Kasumi-1 (cell line): ENCODE data around the gene AKAP6.

Source experiments
- DNase-seq, 2 experiments: peaks; one replicate each; lab custom pipeline; 2025; lab: John Stamatoyannopoulos, UW

Gene AKAP6

GRCh38 chr14:32405856-32406255 lies 76.8 kb downstream of the AKAP6 start:
- DNase-seq: no peak

GRCh38 chr14:32407130-32407529 lies 78.0 kb downstream of the AKAP6 start:
- DNase-seq: no peak

GRCh38 chr14:32408018-32408417 lies 78.9 kb downstream of the AKAP6 start:
- no peak for DNase-seq

- no peak for DNase-seq
Measured at GRCh38 chr14:32412103-32412502, 83.0 kb downstream of the AKAP6 start.

- DNase-seq: no peak
Measured at GRCh38 chr14:32412532-32412931, 83.4 kb downstream of the AKAP6 start.

GRCh38 chr14:32413967-32414640 lies 85.0 kb downstream of the AKAP6 start:
- DNase-seq: no peak

GRCh38 chr14:32414808-32415255 lies 85.7 kb downstream of the AKAP6 start:
- no peak for DNase-seq

GRCh38 chr14:32417956-32418552 lies 89.0 kb downstream of the AKAP6 start:
- DNase-seq: no peak

- DNase-seq: no peak
Measured at GRCh38 chr14:32419429-32419828, 90.3 kb downstream of the AKAP6 start.

GRCh38 chr14:32421781-32422180 lies 92.7 kb downstream of the AKAP6 start:
- no peak for DNase-seq

- DNase-seq: no peak
Measured at GRCh38 chr14:32422440-32422839, 93.3 kb downstream of the AKAP6 start.

- no peak for DNase-seq
Measured at GRCh38 chr14:32426028-32426427, 96.9 kb downstream of the AKAP6 start.

GRCh38 chr14:32426586-32427388 lies 97.7 kb downstream of the AKAP6 start:
- no peak for DNase-seq

GRCh38 chr14:32427726-32428528 lies 98.8 kb downstream of the AKAP6 start:
- no peak for DNase-seq

GRCh38 chr14:32428875-32429274 lies 99.8 kb downstream of the AKAP6 start:
- DNase-seq: no peak

GRCh38 chr14:32430326-32430725 lies 101.2 kb downstream of the AKAP6 start:
- DNase-seq: no peak

GRCh38 chr14:32432813-32433538 lies 103.9 kb downstream of the AKAP6 start:
- DNase-seq: no peak

- no peak for DNase-seq
Measured at GRCh38 chr14:32434180-32434579, 105.1 kb downstream of the AKAP6 start.

GRCh38 chr14:32434880-32435279 lies 105.8 kb downstream of the AKAP6 start:
- DNase-seq: no peak

GRCh38 chr14:32435411-32435810 lies 106.3 kb downstream of the AKAP6 start:
- no peak for DNase-seq

GRCh38 chr14:32436993-32437392 lies 107.9 kb downstream of the AKAP6 start:
- no peak for DNase-seq

GRCh38 chr14:32438517-32438916 lies 109.4 kb downstream of the AKAP6 start:
- DNase-seq: no peak
